Activated T-helper 9 cell treated with anti-CD3 and anti-CD28 coated beads, Interleukin-2, amount 50 U/mL, for 16 hours (primary cell): Measurements from ENCODE around the gene PLCXD3.
"Not testable (repeated sequence)": the region's sequence is repeated elsewhere in the genome, so short reads cannot be mapped to it uniquely, and the experiment has no call there.

Source experiments
- DNase-seq: peaks from one replicate; pipeline ENCODE4 v3.0.0-alpha.2; 2020; ENCODE audit warnings: low read depth

PLCXD3 gene

GRCh38 chr5:41493490-41494126, 16.8 kb downstream of the PLCXD3 start:
- not testable (repeated sequence) for DNase-seq

DNA sequence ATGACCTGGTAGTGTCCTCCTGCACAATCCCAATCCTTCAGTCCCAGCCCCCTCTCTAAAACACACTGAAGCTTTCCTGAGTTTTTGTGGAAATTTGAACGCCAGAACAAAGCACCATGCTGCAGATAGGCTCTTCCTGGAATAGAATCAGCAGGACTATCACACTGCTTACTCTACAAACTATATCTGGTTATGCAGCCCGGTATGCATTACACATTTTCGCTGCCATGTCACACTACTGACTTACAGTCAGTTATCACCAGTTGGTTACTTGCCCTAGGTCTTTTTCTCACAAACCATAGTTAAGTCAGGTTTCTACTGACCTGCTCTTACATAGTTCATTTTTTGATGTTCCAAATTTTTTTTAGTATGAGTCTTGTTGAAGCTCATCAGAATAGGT, 24.9 kb downstream of the PLCXD3 start:
- DNase-seq, result no peak

DNA sequence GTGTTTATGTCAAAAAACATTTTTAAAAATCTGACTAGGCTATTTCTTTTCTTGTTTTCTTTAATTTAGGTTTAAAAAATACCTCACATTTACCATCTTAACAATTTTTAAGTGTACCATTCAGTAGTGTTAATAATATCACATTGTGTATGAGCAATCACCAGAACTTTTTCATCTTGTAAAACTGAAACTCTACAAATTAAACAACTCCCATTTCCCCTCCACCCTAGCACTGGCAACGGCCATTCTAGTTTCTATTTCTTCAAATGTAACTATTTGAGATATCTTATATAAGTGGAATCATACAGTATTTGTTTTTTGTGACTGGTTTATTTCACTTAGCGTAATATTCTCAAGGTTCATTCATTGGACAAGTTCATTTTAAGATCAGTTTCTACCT, 27.7 kb downstream of the PLCXD3 start:
- no peak for DNase-seq

DNA sequence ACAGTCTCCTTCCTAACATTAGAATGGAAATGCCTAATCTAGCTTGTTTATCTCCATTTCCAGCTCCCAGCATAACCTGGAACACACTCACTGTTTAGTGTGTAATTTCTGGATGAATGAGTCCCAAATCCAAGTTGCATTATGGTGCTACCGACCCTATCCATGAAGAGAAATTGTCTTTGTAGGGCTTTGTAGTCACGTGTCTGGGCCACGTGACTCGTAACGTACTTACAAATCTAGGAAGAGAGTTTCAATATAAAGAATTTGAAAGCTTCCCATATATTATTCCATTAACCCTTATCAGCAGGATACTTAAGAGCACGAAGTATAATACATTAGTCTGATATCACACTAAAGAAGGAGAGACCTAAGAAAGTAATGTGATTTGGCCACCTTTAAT, 28.2 kb downstream of the PLCXD3 start:
- no peak for DNase-seq

DNA sequence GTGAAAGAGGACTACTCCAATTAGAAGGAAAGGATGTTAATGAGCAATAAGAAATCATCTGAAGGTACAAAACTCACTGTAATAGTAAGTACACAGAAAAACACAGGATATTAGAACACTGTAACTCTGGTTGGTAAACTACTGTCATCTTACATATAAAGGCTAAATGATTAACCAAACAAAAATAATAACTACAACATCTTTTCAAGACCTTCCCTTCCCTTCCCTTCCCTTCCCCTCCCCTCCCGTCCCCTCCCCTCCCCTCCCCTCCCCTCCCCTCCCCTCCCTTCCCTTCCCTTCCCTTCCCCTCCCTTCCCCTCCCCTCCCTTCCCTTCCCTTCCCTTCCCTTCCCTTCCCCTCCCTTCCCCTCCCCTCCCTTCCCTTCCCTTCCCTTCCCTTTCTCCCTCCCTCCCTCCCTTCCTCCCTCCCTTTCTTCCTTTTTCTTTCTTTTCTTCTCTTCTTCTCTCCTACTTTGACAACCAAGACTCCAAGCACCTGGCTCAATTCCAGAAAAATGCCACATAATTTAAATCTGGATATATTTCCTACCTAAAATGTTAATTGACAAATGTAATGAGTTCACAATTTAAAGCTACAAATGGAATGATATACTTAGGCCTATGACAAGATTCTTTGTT, 38.7 kb downstream of the PLCXD3 start:
- DNase-seq, result not testable (repeated sequence)

GRCh38 chr5:41465493-41466171, 44.8 kb downstream of the PLCXD3 start:
- no peak for DNase-seq

DNA sequence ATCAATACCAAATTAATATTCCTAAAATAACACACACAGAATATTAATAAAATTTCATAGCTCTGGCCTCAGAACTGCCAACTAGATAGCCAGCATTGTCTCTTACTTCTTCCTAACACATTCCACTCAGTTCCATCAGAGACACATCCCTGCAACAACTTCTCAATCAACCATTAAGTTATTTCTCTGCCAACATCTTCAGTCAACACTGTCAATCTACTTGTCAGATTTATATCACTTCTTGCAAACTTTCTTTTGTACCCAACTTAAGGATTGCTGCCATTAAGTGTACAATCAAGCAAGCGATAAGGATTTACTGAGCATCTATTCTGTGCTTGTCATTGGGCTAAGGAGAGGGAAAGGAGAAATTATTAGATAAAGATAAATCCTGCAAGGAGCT, 50.8 kb downstream of the PLCXD3 start:
- no peak for DNase-seq

DNA sequence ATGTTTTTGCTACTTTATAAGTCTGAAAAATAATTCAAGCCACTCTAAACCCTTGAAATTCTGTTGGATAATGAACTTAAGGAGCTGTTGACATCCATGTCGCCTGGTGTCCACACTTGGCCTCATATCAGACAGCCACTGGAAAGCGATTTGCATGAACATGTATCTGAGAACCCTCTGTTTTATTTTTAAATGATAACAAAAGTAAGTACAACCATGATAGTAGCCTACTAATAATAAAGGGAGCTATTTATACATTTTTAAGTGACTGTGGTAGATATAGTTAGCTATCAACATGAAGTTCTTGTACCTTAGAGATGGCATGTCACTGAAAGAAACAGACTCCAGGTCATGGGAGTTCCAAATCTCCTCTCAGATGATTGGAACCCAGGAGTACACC, 53.3 kb downstream of the PLCXD3 start:
- DNase-seq, result no peak

DNA sequence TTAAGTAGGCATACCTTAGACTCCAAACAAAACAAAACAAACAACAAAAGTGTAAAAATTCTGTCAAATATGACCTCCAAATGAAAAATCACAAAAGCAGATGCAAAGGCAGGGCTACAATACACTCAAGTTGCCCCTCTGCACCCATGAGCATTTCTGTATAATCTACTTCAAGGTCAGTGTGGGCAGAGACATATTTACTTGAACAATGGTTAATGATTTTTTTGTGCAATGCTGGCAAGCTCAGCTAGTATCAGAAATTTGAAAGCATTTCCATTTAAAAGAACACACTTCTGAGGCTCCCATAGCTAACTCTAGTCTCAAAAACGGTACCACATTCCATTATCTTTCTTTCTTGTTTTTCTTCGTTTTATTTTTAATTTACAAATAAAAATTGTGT, 57.9 kb downstream of the PLCXD3 start:
- no peak for DNase-seq

- no peak for DNase-seq
Measured at GRCh38 chr5:41447650-41448510, 62.5 kb downstream of the PLCXD3 start.

GRCh38 chr5:41445937-41446563, 64.4 kb downstream of the PLCXD3 start:
- DNase-seq, result no peak

DNA sequence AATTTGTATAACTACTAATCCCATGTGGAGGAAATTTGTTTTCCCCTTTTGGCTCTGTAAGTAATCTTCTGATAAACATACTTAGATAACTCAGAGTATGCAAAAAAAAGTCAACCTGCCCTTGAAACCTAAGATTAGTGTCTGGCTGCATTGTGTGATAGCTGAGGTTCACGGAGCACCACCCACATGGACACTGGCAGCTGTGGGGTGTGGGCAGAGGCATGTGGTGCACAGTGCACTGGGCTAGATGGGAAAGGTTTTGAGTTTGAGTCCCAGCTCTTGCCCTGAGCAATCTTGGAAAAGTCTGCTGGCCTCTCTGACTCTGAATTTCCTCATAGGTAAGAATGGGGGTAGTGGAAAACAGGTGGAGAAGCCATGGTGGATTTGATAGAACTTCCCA, 75.1 kb downstream of the PLCXD3 start:
- no peak for DNase-seq

DNA sequence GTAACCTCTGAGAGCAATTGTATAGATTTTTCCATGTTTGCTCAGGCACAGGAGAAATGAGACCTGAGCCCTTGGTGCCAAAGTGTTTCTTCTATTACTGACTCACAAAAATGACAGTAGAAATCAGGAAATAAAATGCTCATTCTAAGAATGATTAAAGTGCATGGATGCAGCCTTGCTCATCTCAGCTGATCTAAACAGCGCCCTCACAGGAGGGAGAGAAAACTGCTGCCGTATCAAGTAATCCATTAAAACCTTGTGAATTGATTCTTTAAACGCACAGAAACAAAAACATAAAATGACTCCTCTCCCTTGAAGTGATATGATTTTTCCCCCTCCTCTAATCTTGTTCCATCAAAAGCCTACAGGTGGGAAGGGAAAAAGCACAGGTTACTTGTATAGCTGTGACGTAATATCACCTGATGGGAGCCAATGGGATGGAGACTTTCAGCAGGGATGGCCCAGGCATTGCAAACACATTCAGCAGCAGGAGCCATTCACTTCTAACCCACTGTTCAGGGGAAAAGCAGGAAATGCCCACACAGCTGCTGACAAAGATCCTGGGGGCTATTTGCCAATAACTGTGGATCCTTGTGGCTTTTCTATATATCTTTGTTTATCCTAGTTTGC, 76.7 kb downstream of the PLCXD3 start:
- DNase-seq, result no peak

DNA sequence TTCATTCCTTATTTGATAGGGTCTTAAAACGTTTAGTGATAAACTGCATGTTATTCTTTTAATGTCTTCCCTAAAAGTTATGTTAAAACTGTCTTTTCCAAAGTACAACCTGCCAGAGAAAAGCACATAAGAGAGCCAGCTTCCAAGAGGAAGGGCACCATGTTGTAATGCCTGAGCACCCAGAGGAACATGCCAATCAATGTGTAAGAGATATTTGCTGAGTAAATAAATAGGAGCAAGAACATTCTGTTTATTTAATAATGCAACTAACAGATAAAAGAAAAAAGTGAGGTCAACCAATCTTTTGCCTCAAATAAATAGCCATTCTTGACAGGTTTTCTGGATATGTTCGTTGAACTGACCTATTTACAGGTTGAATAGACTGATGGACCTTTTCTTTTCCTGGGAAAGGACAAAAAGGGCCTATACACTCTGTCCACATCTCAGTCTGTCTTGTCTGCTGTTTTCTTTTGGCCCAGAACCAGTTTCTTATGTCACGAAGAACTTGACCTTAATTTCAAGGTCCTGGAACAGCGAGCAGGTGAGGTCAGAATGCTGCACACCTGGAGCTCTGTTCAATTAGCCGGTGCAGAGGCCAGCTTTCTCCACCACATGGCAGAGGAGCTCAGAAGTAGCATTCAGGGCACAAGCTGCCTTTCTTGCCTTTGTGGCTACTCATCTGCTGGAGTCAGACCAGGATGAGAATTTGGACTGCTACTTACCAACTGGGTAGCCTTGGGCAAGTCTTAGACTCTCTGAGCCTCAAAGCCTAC, 77.7 kb downstream of the PLCXD3 start:
- no peak for DNase-seq

DNA sequence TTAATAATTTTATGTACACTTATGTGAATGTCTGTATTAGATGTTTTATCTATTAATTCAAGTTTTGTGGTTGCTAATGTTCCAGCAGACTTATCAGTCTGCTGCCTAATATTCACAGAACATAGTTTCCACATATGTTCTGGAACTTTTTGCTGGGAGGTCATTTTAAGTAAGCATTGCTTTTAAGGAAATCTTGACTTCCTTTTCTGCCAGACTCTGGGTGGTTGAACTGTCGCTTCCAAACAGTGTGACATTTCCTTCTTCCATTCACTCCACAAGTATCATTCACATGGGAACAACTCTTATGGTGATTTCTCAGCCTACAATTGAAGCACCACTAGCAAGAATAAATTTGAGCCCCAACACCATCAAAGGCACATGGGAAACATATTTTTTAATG, 82.9 kb downstream of the PLCXD3 start:
- DNase-seq, result no peak

DNA sequence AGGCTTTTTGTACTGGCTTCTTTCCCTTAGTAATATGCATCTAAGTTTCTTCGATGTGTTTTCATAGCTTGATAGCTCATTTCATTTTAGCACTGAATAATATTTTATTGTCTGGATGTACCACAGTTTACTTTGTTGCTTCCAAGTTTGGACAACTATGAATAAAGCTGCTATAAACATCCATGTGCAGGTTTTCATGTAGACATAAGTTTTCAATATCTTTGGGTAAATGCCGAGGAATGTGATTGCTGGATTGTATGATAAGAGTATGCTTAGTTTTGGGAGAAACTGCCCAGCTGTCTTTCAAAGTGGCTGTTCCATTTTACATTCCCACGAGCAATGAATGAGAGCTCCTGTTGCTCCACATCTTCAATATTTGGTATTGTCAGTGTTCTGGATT, 84.7 kb downstream of the PLCXD3 start:
- no peak for DNase-seq

- no peak for DNase-seq
Measured at GRCh38 chr5:41420492-41421067, 89.8 kb downstream of the PLCXD3 start.

DNA sequence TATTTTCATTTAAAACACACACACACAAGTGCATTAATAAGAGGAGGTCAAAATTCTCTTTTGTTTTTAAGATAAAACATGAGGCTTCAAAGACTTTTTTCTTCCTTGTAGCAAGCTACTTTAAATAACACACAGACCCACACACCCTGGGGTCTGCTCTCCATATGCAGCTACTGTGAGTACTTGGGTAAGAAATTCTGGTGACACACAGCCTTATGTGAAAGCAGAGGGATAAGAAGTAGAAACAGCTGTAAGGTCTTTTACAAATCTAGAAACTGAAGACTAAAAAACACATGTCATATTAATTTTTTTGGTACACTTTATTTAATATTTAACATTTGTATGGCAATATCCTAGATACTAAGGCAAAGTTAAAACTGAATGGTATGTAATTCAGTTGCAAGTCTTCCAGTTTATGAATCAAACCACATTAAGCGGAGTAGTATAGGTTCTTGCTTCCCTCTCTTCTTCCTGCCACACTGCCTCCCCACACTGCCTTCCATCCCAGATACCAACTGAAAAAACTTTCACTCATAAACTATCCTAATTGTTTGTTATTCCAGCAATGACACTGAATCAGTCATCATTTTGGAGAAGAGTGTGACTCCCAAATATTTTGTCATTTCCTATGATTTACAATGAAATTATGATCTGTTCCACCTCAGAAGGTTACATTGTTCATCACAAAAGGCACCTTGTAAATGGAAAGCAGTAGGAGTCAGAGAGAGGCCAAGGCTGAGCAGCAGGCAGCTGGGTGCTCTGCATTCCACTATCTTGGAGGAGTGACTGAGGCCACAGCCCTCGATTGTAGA, 92.0 kb downstream of the PLCXD3 start:
- DNase-seq, result no peak

DNA sequence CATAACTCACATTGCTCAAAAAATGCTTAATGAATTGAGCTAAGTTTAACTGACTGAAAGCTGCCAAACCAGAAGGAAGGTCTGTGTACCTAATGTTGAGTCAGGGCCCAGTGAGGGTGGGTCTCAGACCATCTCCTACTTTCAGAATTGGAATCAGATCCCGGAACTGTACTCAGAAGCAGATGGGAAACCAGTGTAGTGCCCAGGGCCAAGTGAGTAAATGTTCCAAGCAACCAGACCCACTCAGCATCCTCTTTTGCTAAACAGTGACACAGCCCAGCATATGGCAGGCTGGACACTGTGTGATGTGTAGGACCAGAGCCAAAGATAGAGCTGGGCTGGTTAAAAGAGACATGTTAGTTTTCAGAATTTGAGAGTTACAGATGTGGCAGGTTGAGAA, 94.1 kb downstream of the PLCXD3 start:
- no peak for DNase-seq

DNA sequence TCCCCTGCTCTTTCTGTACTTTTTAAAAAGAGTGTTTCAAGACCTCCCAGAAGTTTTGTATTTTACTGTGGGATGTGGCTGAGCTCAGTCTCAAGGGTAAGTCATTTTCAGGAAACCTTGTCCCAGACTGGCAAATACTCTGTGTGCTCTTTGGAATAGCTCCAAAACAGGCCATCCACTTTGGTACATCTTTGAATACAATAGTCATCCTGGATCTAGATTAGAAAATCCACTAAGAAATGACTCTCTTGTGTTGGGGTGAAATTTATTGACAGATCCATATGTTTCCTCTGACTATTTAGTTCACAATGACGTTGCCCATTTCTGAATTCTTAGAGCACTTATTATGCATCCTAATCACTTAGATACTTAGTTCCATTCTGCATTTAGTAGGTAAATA, 95.2 kb downstream of the PLCXD3 start:
- no peak for DNase-seq
